Coronary artery (tissue), 2 donors: Measurements from ENCODE around the gene ZNF148.

Source experiments
- DNase-seq: peaks from one replicate; pipeline ENCODE4 v3.0.0-alpha.2; 2017; ENCODE audit warnings: low spot score
- H3K27ac ChIP-seq, 2 donors: fragments of 200-600 bp; sonication (generic); one replicate each; pipeline ENCODE4 v1.5.1; 2016 to 2019
- H3K4me3 ChIP-seq: fragments of 200-600 bp; sonication (generic); 2 replicates; pipeline ENCODE4 v1.5.1; 2016; ENCODE audit warnings: mild to moderate bottlenecking, moderate library complexity
- TF ChIP-seq, protein P1 (sequence below): fragments of 200-600 bp; sonication (generic); IDR thresholded peaks from one replicate; pipeline ENCODE4 v1.5.1; 2019; ENCODE audit warnings: antibody characterized with exemption

Gene ZNF148

GRCh38 chr3:125190786-125191185 is 184.3 kb downstream of the ZNF148 start:
- no peak for DNase-seq
- Histone ChIP-seq H3K27ac (no peak overlapping the region), H3K4me3 (no peak overlapping the region)
- TF ChIP-seq, protein P1, sequence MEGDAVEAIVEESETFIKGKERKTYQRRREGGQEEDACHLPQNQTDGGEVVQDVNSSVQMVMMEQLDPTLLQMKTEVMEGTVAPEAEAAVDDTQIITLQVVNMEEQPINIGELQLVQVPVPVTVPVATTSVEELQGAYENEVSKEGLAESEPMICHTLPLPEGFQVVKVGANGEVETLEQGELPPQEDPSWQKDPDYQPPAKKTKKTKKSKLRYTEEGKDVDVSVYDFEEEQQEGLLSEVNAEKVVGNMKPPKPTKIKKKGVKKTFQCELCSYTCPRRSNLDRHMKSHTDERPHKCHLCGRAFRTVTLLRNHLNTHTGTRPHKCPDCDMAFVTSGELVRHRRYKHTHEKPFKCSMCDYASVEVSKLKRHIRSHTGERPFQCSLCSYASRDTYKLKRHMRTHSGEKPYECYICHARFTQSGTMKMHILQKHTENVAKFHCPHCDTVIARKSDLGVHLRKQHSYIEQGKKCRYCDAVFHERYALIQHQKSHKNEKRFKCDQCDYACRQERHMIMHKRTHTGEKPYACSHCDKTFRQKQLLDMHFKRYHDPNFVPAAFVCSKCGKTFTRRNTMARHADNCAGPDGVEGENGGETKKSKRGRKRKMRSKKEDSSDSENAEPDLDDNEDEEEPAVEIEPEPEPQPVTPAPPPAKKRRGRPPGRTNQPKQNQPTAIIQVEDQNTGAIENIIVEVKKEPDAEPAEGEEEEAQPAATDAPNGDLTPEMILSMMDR: no peak

- H3K27ac ChIP-seq: no peak overlapping the region
- no peak overlapping the region for H3K4me3 ChIP-seq
- TF ChIP-seq, protein P1: no peak
- no peak for DNase-seq
Observed at GRCh38 chr3:125189378-125190165, 185.6 kb downstream of the ZNF148 start.

DNA sequence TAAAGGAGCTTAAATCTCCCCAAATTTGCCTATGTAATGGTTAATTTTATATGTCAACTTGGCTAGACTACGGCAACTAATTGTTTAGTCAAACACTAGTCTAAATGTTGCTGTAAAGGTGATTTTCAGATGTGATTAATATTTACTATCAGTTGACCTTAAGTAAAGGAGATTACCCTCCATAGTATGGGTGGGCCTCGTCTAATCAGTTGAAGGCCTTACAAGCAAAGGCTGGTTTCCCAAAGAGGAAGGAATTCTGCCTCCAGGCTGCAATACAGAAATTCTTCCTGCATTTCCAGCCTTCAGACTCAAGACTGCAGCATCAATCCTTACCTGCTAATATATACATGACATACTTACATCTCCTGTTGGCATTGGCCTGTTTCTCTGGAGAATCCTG is 186.2 kb downstream of the ZNF148 start:
- no peak overlapping the region for H3K4me3 ChIP-seq
- DNase-seq: no peak
- TF ChIP-seq, protein P1: no peak
- H3K27ac ChIP-seq: no peak overlapping the region

GRCh38 chr3:125187599-125187910 is 187.6 kb downstream of the ZNF148 start:
- no peak overlapping the region for H3K4me3 ChIP-seq
- TF ChIP-seq, protein P1: no peak
- no peak for DNase-seq
- no peak overlapping the region for H3K27ac ChIP-seq

- DNase-seq: no peak
- no peak overlapping the region for H3K27ac ChIP-seq
- TF ChIP-seq, protein P1: no peak
- H3K4me3 ChIP-seq: no peak overlapping the region
Observed at GRCh38 chr3:125186800-125187598, 188.1 kb downstream of the ZNF148 start.

DNA sequence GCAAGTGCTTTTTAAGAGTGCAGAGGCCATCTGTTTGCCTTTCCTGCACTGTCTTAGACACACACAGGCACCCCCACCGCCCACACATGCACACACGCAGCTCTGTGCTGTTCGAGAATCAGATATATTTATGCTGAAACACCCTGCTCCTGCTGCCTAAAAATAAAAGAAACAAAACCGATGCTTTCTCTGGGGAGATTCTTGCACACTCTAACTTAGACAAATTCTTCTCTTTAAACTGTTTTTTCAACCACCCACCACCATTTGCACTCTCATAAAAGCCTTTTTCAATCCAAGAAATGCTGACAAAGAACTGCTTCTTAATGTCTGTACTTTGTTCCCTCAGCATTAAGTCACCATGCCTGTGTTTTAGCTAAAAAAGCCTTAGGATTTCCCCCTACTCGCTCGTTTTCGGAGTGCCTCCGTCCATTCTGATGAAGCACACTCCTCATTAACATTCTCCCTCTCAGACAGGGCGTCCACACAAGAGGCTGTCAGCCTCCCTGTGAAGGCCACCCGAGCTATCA is 188.8 kb downstream of the ZNF148 start:
- Histone ChIP-seq H3K27ac (no peak overlapping the region), H3K4me3 (no peak overlapping the region)
- TF ChIP-seq, protein P1: no peak
- no peak for DNase-seq

GRCh38 chr3:125185805-125186204 is 189.3 kb downstream of the ZNF148 start:
- no peak overlapping the region for H3K4me3 ChIP-seq
- TF ChIP-seq, protein P1: no peak
- no peak for DNase-seq
- no peak overlapping the region for H3K27ac ChIP-seq
